NCI-H1092 treated with DMSO at 0.1 percent for 48 hours (cell line): ENCODE measurements around the gene SLIRP.
"Not testable (repeated sequence)": the region's sequence is repeated elsewhere in the genome, so short reads cannot be mapped to it uniquely, and the experiment has no call there.

Experiments used
- DNase-seq: peaks from one replicate; lab custom pipeline; 2025; lab: John Stamatoyannopoulos, UW

SLIRP gene

DNA sequence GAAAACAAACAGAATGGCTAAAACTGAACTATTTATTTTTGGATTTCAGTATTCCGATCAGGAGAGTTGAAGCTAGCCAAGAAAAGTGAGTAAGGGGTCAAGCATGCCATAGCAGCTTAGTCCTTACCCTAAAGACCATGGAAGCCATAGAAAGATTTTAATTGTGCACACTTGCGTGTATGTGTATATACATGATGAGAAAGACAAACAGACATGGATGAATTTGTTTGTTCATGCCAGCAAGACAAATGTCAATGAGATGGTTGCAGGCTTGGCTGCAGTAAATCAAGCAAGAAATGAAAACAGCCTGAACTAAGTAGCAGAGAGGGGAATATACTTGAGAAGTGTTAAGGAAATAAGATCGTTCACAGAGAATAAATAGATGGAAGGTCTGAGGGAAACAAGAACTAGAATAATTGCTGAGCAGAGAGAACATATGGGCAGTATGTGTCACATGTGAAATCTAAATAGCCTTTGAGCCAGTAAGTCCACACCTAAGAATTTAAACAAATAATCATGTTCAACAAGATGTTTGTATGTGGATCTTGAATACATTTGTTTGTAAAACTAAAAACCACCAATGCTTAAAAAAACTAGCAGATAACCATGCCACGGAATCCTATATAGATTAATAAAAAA, 38.3 kb downstream of the SLIRP start:
- DNase-seq, result no peak

DNA sequence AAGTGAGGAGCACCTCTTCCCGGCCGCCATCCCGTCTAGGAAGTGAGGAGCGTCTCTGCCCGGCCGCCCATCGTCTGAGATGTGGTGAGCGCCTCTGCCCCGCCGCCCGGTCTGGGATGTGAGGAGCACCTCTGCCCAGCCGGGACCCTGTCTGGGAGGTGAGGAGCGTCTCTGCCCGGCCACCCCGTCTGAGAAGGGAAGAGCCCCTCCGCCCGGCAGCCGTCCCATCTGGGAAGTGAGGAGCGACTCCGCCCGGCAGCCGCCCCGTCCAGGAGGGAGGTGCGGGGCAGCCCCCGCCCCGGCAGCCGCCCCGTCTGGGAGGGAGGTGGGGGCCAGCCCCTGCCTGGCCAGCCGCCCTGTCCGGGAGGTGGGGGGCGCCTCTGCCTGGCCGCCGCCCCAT, 39.5 kb downstream of the SLIRP start:
- not testable (repeated sequence) for DNase-seq

DNA sequence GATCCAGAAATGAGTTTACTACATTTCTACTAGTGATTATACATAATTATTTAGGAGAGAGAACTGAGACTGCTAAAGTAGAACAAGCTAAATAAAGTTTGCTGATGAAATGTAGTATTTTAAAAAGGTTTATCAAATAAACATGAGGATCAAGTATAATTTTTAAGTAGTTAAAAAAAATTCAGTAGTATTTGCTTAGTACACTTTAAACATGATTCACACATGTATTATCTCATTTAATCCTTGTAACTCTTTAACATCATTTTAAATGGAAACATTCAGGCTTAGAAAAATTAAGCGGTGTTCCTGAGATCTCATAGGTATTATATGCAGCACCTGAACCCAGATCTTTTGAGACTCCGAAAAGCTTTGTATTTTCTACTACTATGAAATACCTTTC, 44.4 kb downstream of the SLIRP start:
- DNase-seq, result no peak

DNA sequence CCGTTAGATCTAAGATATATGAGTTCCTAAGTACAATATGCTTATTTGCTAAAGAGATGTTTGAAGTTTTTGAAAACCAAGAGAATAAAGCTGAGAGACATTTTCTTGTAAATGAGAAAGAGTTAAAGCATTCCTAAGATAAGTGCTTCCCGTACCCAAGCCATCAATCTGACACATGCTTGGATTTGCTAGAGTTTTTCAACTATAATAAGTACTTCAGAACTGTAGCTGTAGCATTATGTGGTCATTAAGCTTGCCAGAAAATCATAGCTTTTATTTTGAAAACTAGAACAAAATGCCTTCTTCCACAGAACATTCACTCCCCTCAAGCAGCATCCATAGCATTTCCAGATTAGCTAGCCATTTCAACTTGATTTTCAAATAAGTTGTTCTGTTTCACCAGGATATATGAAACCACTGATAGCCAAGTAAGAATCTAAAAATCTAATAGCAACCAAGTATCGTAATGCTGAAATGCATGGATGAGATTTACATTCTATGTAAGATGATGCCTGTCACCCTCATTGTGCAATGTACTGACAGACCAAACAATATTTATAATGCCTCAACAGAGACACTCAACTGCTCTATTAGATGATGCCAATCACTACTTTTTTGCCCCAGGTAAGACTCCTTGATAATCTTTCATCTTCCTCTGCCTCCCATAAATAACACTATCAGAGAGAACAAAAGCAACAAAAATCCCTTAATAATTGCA, 45.1 kb downstream of the SLIRP start:
- DNase-seq, result no peak

DNA sequence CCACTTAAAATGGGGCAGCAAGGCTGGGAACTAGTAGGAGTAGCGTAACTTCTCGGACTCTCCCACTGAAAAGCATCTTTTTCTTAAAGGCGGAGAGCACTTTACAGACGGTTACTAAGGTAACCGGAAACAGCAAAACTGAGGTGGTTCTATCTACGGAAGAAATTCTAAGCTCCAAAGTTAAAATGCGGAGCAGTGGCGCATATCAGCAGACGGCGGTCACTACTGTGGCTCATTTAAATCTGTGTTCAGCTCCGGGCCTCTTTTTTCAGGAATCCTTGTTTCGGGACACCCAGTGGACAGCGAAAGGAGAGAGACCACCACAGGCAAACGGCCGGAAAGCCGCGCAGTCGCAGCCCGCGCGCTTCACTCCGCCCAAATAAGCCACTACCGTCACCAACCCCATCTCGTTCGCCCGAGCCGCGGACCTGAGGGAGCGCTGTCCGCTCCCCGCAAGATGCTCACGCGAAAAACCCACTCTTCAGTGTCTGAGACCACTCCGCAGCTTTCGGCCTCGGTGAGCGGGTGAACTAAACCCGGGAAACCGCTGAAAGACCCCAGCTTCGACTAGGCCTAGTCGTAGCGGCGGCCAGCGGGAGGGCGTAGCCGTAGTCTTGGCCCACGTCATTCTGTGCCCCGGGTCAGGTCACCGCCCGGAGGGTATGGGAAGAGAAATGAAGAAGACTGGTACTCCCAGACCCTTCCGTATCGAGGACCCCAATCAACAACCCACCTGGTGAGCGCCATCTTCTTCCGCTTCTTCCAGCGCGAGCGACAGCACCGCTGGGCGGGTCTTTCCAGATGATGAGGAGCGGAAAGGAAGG, 52.7 kb downstream of the SLIRP start, which contains the start of gene SNW1:
TSS of gene SNW1 (minus strand) at position 776 of the 824 bp plus-strand sequence. CDS start at position 747, 29 bp downstream.
- DNase-seq, result peak; percentile 96

DNA sequence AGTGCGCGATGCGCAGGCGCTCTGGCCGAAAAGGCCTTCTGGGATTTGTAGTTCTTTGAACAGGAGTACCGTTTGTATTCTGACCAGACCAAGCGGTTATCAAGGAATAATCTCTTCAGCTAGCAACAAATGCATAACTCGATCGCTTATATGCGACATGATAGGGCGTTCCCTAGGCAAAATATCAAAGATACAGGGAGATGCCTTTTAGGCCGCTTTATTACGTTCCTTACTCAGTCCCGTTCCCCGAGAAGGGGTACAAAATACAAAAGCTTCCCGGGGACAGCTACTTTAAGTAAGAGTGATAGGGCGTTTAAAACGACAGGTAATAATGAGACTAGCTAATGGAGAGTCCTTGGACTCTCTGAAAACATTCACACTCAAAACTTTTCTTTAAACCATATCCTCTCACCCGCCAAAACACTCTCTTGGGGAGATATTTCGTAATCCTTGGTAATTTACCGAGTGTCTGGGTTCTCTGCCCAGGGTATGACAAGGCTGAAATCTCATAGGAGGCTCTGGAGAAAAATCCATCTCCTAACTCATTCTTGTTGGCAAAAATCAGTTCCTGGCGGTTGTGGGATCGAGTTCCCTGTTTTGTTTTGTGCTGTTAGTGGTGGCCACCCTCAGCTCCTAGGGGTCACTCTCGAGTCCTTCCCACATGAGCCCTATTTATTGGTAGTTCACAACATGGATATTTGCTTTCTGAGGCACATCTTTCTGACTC, 53.5 kb downstream of the SLIRP start:
- peak; percentile 33 for DNase-seq

DNA sequence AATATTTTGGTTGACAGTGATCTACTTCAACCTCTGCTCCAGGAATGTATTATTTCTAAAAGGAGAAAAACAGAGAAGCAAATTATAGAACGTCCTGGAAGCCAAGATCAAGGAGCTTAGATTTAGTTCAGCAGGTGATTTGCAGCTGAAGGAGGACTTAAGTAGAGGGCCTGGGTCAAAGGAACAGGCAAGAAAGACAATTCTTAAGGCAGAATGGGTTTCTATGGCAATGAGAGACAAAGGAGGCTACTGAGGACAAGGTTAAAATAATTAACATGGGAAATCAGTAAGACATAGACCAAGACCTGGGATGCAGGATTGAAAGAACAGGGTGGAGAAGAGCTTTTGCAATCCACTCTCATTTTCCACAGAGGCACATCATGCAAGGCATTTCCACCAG, 55.4 kb downstream of the SLIRP start:
- no peak for DNase-seq

DNA sequence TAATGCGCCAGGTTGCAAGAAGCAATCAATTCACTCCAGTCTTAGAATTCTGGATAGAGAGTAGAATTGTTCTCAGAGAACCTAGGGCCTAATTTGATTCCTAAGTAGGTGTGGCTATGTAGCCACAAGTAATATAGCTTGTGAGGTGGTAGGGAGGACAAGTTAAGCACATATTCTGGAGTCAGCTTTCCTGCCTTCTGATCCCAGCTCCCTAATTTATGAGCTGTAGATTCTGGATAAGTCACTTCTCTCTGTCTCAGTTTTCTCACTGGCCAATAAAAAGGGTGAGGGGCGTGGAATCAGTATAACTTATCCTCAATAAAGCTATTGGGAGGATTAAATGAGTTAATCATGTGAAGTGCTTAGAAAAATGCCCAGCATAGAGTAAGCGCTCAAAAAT, 56.1 kb downstream of the SLIRP start:
- DNase-seq, result no peak
